Large intestine (tissue), 3 donors: Measurements from ENCODE around the gene SNAI3. TPM values are rescaled to one million over a fixed set of nuclear protein-coding genes. Genes with fewer than 3 reads are reported as not detected.

Source experiments
- DNase-seq, 2 donors: peaks; one replicate each; pipeline versions ENCODE4 v3.0.0 to v3.0.0-alpha.2; 2013
- H3K27ac ChIP-seq: one replicate; pipeline ENCODE4 v1.5.1; 2013; ENCODE audit warnings: low read length
- H3K27me3 ChIP-seq: 2 replicates; pipeline ENCODE4 v1.6.1; 2013; ENCODE audit warnings: low read length; ENCODE audit not compliant: control insufficient read depth, insufficient read depth
- H3K36me3 ChIP-seq: 2 replicates; pipeline ENCODE4 v1.6.1; 2013; ENCODE audit warnings: low read length; ENCODE audit not compliant: control insufficient read depth, insufficient read depth
- H3K4me1 ChIP-seq: one replicate; pipeline ENCODE4 v1.6.1; 2013; ENCODE audit warnings: low read length; ENCODE audit not compliant: control insufficient read depth, insufficient read depth
- H3K4me3 ChIP-seq: one replicate; pipeline ENCODE4 v1.5.1; 2013; ENCODE audit warnings: low read length
- H3K9me3 ChIP-seq: one replicate; pipeline ENCODE4 v1.6.1; 2013; ENCODE audit warnings: mild to moderate bottlenecking, low read depth, low read length, moderate library complexity; ENCODE audit not compliant: control insufficient read depth
- whole genome bisulfite sequencing: methylation state at CpG from one replicate; pipeline ENCODE4 v1.1.5; 2013; ENCODE audit warnings: low lambda C conversion rate; ENCODE audit not compliant: insufficient coverage; 5-methylcytosine and 5-hydroxymethylcytosine counted together
- polyA plus RNA-seq: library from polyadenylated mRNA; unstranded; fragments of 120-200 nt; gene quantifications from one replicate; pipeline ENCODE4 v1.2.1, GENCODE V29; 2013

SNAI3 gene
- polyA plus RNA-seq, 1 donor, result 1.1 TPM

- H3K4me3 ChIP-seq, result peak overlapping the region; percentile 50
- peaks cover 7% of the 10 kb centered on the region for H3K36me3 ChIP-seq
- H3K27ac ChIP-seq, result no peak overlapping the region
- no CpG with 5 or more reads among the region's 9 CpGs for WGBS
- H3K9me3 ChIP-seq, result no peaks in the 10 kb centered on the region
- H3K27me3 ChIP-seq, result no peaks in the 10 kb centered on the region
- H3K4me1 ChIP-seq, result peaks cover 12% of the 10 kb centered on the region
- DNase-seq, result no peak
These were observed 18.9 kb upstream of the SNAI3 start for GRCh38 chr16:88705076-88705684.

- peaks cover 18% of the 10 kb centered on the region for H3K36me3 ChIP-seq
- WGBS, result no CpG with 5 or more reads among the region's 26 CpGs
- no peak overlapping the region for H3K27ac ChIP-seq
- H3K9me3 ChIP-seq, result no peaks in the 10 kb centered on the region
- no peak overlapping the region for H3K4me3 ChIP-seq
- H3K27me3 ChIP-seq, result no peaks in the 10 kb centered on the region
- no peak for DNase-seq
- H3K4me1 ChIP-seq, result peaks cover 12% of the 10 kb centered on the region
These were observed 17.4 kb upstream of the SNAI3 start for GRCh38 chr16:88703486-88704309.

GRCh38 chr16:88702371-88703210 is 16.3 kb upstream of the SNAI3 start:
- H3K4me3 ChIP-seq, result no peak overlapping the region
- H3K36me3 ChIP-seq, result peaks cover 29% of the 10 kb centered on the region
- H3K4me1 ChIP-seq, result peaks cover 12% of the 10 kb centered on the region
- no peak for DNase-seq
- H3K27ac ChIP-seq, result no peak overlapping the region
- 100% methylated on average over 1 of the region's 31 CpGs for WGBS
- no peaks in the 10 kb centered on the region for H3K27me3 ChIP-seq
- H3K9me3 ChIP-seq, result no peaks in the 10 kb centered on the region

- Histone ChIP-seq H3K27me3 (no peaks in the 10 kb centered on the region), H3K27ac (no peak overlapping the region), H3K36me3 (peaks cover 33% of the 10 kb centered on the region), H3K4me3 (no peak overlapping the region), H3K4me1 (peaks cover 6% of the 10 kb centered on the region), H3K9me3 (no peaks in the 10 kb centered on the region)
- DNase-seq, result no peak
- WGBS, result no CpG with 5 or more reads among the region's 30 CpGs
These were observed 15.5 kb upstream of the SNAI3 start for GRCh38 chr16:88701581-88702370.

GRCh38 chr16:88700636-88701482 is 14.6 kb upstream of the SNAI3 start:
- peaks cover 35% of the 10 kb centered on the region for H3K36me3 ChIP-seq
- WGBS, result no CpG with 5 or more reads among the region's 42 CpGs

GRCh38 chr16:88700322-88700635 is 14.0 kb upstream of the SNAI3 start:
- Histone ChIP-seq H3K4me1 (peaks cover 5% of the 10 kb centered on the region), H3K4me3 (no peak overlapping the region), H3K36me3 (peaks cover 35% of the 10 kb centered on the region), H3K9me3 (no peaks in the 10 kb centered on the region), H3K27ac (no peak overlapping the region), H3K27me3 (no peaks in the 10 kb centered on the region)
- WGBS, result no CpG with 5 or more reads among the region's 14 CpGs
- no peak for DNase-seq

More at GRCh38 chr16:88700636-88701482, 14.6 kb upstream of the SNAI3 start:
- Histone ChIP-seq H3K27me3 (no peaks in the 10 kb centered on the region), H3K4me3 (no peak overlapping the region), H3K4me1 (peaks cover 6% of the 10 kb centered on the region), H3K9me3 (no peaks in the 10 kb centered on the region), H3K27ac (no peak overlapping the region)
- peak; percentile 50 for DNase-seq

GRCh38 chr16:88699180-88699579 is 12.9 kb upstream of the SNAI3 start:
- H3K27me3 ChIP-seq, result no peaks in the 10 kb centered on the region
- no peak for DNase-seq
- no CpG with 5 or more reads among the region's 16 CpGs for WGBS
- no peaks in the 10 kb centered on the region for H3K4me1 ChIP-seq
- peaks cover 35% of the 10 kb centered on the region for H3K36me3 ChIP-seq
- H3K9me3 ChIP-seq, result no peaks in the 10 kb centered on the region
- no peak overlapping the region for H3K27ac ChIP-seq
- no peak overlapping the region for H3K4me3 ChIP-seq

- H3K36me3 ChIP-seq, result peaks cover 35% of the 10 kb centered on the region
- no peak overlapping the region for H3K4me3 ChIP-seq
- no peaks in the 10 kb centered on the region for H3K4me1 ChIP-seq
These were observed 12.3 kb upstream of the SNAI3 start for GRCh38 chr16:88698646-88699045.

GRCh38 chr16:88697831-88698615 is 11.7 kb upstream of the SNAI3 start:
- no CpG with 5 or more reads among the region's 37 CpGs for WGBS
- DNase-seq, result no peak
- Histone ChIP-seq H3K9me3 (no peaks in the 10 kb centered on the region), H3K27ac (no peak overlapping the region), H3K4me1 (no peaks in the 10 kb centered on the region), H3K27me3 (no peaks in the 10 kb centered on the region), H3K4me3 (no peak overlapping the region), H3K36me3 (peaks cover 35% of the 10 kb centered on the region)

More at GRCh38 chr16:88698646-88699045, 12.3 kb upstream of the SNAI3 start:
- Histone ChIP-seq H3K27me3 (no peaks in the 10 kb centered on the region), H3K9me3 (no peaks in the 10 kb centered on the region), H3K27ac (no peak overlapping the region)
- no peak for DNase-seq
- WGBS, result no CpG with 5 or more reads among the region's 25 CpGs
